A549 (cell line): ENCODE results near the gene XK. TPM values are rescaled to one million over a fixed set of nuclear protein-coding genes. Genes with fewer than 3 reads are reported as not detected.

Experiments
- ATAC-seq, 2 experiments: fragments of 200-7000 bp in 1 of 2; fragments of >200 bp in 1 of 2; cut with Nextera tagmentation in 1 of 2; cut with Tn5 transposase in 1 of 2; 3 replicates each; pipeline versions ENCODE4 v1.8.0 to v1.9.1; 2018 to 2020; ENCODE audit warnings: mild to moderate bottlenecking in 1 of 2, moderate library complexity in 1 of 2
- CTCF ChIA-PET: fragments of 300-600 bp; sonication (Branson Sonifier 250); formaldehyde crosslinking; extraction: SDS; loops from one replicate; lab custom pipeline; 2021; ENCODE audit warnings: antibody characterized with exemption, inconsistent platforms; lab: Yijun Ruan, JAX
- POLR2A ChIA-PET: fragments of 350-600 bp; formaldehyde crosslinking; extraction: SDS; loops from one replicate; lab custom pipeline; 2021; ENCODE audit warnings: antibody characterized with exemption, inconsistent platforms; lab: Yijun Ruan, JAX
- DNase-seq, 2 experiments: peaks; one replicate each; pipeline versions ENCODE4 v3.0.0 to v3.0.0-alpha.2; 2011 to 2016; ENCODE audit warnings: low read depth in 1 of 2, low spot score in 1 of 2
- FAIRE-seq: peaks from 2 replicates; lab custom pipeline; 2011; peaks lifted over from hg19 to GRCh38; lab: Jason Lieb, UNC
- H3K27ac ChIP-seq, 2 experiments: fragments of >200 bp; sonication (Bioruptor Twin); formaldehyde crosslinking; 3 replicates each; pipeline ENCODE4 v1.5.1; 2016 to 2017
- H3K4me1 ChIP-seq: fragments of >200 bp; sonication (Bioruptor Twin); formaldehyde crosslinking; 3 replicates; pipeline ENCODE4 v1.6.1; 2016
- H3K4me2 ChIP-seq: fragments of >200 bp; sonication (Bioruptor Twin); formaldehyde crosslinking; 3 replicates; pipeline ENCODE4 v1.6.1; 2016
- H3K4me3 ChIP-seq: fragments of >200 bp; sonication (Bioruptor Twin); formaldehyde crosslinking; 3 replicates; pipeline ENCODE4 v1.5.1; 2016
- H3K9me3 ChIP-seq: fragments of >200 bp; sonication (Bioruptor Twin); formaldehyde crosslinking; 3 replicates; pipeline ENCODE4 v1.6.1; 2016
- CEBPB ChIP-seq, 2 experiments: fragments of >200 bp in 1 of 2; sonication (Bioruptor Twin) in 1 of 2; formaldehyde crosslinking in 1 of 2; IDR thresholded peaks; 2 replicates each; pipeline ENCODE4 v1.6.1; 2012 to 2016
- CHD2 ChIP-seq: fragments of 150-350 bp; IDR thresholded peaks from 2 replicates; pipeline ENCODE4 v1.6.1; 2014; ENCODE audit warnings: low read length; ENCODE audit not compliant: partially characterized antibody
- CHD4 ChIP-seq: fragments of 200-600 bp; sonication (generic); IDR thresholded peaks from 2 replicates; pipeline ENCODE4 v1.6.1; 2016; ENCODE audit warnings: antibody characterized with exemption, mild to moderate bottlenecking, borderline replicate concordance
- EHF ChIP-seq: fragments of 250-450 bp; sonication (Bioruptor Pico); IDR thresholded peaks from 2 replicates; pipeline ENCODE4 v1.5.0; 2020; ENCODE audit warnings: mild to moderate bottlenecking
- EP300 ChIP-seq, 2 experiments: fragments of >200 bp; sonication (Bioruptor Twin); formaldehyde crosslinking; IDR thresholded peaks; 2 replicates in 1 of 2; 3 replicates in 1 of 2; pipeline ENCODE4 v1.6.1; 2016 to 2017
- ESRRA ChIP-seq: fragments of 150-350 bp; IDR thresholded peaks from 2 replicates; pipeline ENCODE4 v1.6.1; 2014; ENCODE audit warnings: mild to moderate bottlenecking, low read length, borderline replicate concordance
- JUN ChIP-seq, 2 experiments: fragments of >200 bp; sonication (Bioruptor Twin); formaldehyde crosslinking; IDR thresholded peaks; 2 replicates in 1 of 2; 3 replicates in 1 of 2; pipeline ENCODE4 v1.6.1; 2016 to 2017
- KDM1A ChIP-seq: fragments of 200-600 bp; sonication (generic); IDR thresholded peaks from 2 replicates; pipeline ENCODE4 v1.6.1; 2016; ENCODE audit warnings: low read depth, mild to moderate bottlenecking
- MAFK ChIP-seq: fragments of 450-650 bp; IDR thresholded peaks from 2 replicates; pipeline ENCODE4 v1.6.1; 2014; ENCODE audit not compliant: partially characterized antibody
- MAZ ChIP-seq: fragments of 150-350 bp; IDR thresholded peaks from 2 replicates; pipeline ENCODE4 v1.6.1; 2014; ENCODE audit warnings: antibody characterized with exemption, low read depth, low read length, borderline replicate concordance
- NR3C1 ChIP-seq: fragments of >200 bp; sonication (Bioruptor Twin); formaldehyde crosslinking; IDR thresholded peaks from 3 replicates; pipeline ENCODE4 v1.6.1; 2017
- RCOR1 ChIP-seq: fragments of 150-350 bp; IDR thresholded peaks from 2 replicates; pipeline ENCODE4 v1.6.1; 2014; ENCODE audit warnings: antibody characterized with exemption, low read length, low read depth
- RNF2 ChIP-seq: fragments of 200-600 bp; sonication (generic); IDR thresholded peaks from 2 replicates; pipeline ENCODE4 v1.6.1; 2016; ENCODE audit warnings: low read depth, mild to moderate bottlenecking, antibody characterized with exemption, moderate library complexity, borderline replicate concordance
- ZNF302 ChIP-seq: fragments of 250-450 bp; sonication (Bioruptor Pico); IDR thresholded peaks from 2 replicates; pipeline ENCODE4 v1.9.0; 2021; ENCODE audit warnings: inconsistent platforms, mild to moderate bottlenecking, moderate library complexity
- WGBS: methylation state at CpG from one replicate; pipeline ENCODE4 v1.1.6; 2017; ENCODE audit errors: missing lambda C conversion rate; 5-methylcytosine and 5-hydroxymethylcytosine counted together
- polyA plus RNA-seq, 4 experiments: library from polyadenylated mRNA; depleted of rRNA in 3 of 4; stranded (reverse); fragments of >200 nt; fragmentation: RNase III in 1 of 4; extraction: RNeasy Plus Mini Kit Qiagen cat#74134 plus additional on column Dnase treatment in 1 of 4; gene quantifications; 2 replicates in 3 of 4; 3 replicates in 1 of 4; pipeline ENCODE4 v1.2.3, GENCODE V29; 2011 to 2017
- TF ChIP-seq, protein P1 (sequence below): IDR thresholded peaks from 2 replicates; pipeline ENCODE4 v1.6.1; 2012
- TF ChIP-seq, protein P2 (sequence below): IDR thresholded peaks from 2 replicates; pipeline ENCODE4 v1.6.1; 2012; ENCODE audit warnings: low read depth, borderline replicate concordance
- TF ChIP-seq, protein P3 (sequence below): fragments of 450-650 bp; IDR thresholded peaks from 2 replicates; pipeline ENCODE4 v1.6.1; 2014; ENCODE audit warnings: antibody characterized with exemption
- TF ChIP-seq, protein P4 (sequence below): fragments of >200 bp; sonication (Bioruptor Twin); formaldehyde crosslinking; IDR thresholded peaks from 3 replicates; pipeline ENCODE4 v1.5.1; 2016

XK gene
- polyA plus RNA-seq, 2 of the 4 experiments (the other 2 are of a cell fraction), result 0.34 to 1.2 TPM

DNA sequence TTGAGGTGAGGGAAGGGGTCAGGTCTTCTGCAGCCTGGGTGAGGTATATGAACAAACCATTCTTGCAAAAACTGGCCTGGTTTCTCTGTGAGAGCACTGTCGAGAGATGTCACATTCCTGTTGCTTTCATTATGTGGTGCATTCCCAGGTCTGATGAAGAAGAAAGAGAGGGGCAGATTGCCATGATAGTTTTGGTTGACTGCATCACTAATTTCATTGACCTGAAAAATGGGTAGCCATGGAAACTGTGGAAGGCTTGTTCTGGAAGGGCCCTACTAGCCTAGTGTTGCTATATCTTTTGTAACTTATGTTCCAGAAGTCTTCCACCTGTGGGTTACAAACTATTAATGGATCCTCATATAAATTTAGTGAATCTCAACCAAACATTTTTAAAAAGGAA lies 61.4 kb downstream of the XK start (continued):
- no peak for TF ChIP-seq CHD4
- TF ChIP-seq, all 56 proteins: peak for 0

DNA sequence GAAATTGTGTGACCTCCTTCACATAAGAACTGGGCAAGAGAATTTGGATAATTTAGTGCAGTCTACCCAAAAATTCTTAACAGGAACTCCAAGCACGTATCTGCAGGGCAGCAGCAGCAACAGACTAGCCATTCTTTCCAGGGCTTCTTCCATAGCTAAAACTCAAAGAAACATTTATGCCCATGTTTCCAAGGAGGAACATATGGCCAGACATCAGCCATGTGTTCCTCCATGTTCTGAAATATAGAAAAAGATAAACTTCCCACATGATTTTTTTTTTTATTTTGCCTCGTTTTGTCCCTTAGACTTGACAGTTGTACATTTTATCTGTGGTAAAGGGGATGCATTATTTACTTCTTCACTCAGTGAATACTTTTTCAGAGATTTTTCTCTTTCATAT lies 66.7 kb downstream of the XK start:
- ATAC-seq, result no peak
- no peak overlapping the region for H3K4me3 ChIP-seq
- POLR2A ChIA-PET, result no interaction called here
- H3K27ac ChIP-seq, result no peak overlapping the region
- H3K4me1 ChIP-seq, result no peaks in the 10 kb centered on the region
- CTCF ChIA-PET, result no interaction called here
- 5% methylated on average over 2 of the region's 2 CpGs for WGBS
- H3K9me3 ChIP-seq, result no peaks in the 10 kb centered on the region
- TF ChIP-seq KDM1A (no peak), RNF2 (no peak), EHF (CRISPR knock-in tag) (no peak), MAFK (no peak), CEBPB (IDR thresholded peaks at IDR 0.05) (no peak), RCOR1 (no peak), CHD2 (no peak)
- TF ChIP-seq, protein P1, sequence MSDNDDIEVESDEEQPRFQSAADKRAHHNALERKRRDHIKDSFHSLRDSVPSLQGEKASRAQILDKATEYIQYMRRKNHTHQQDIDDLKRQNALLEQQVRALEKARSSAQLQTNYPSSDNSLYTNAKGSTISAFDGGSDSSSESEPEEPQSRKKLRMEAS, result no peak
- TF ChIP-seq, protein P2, sequence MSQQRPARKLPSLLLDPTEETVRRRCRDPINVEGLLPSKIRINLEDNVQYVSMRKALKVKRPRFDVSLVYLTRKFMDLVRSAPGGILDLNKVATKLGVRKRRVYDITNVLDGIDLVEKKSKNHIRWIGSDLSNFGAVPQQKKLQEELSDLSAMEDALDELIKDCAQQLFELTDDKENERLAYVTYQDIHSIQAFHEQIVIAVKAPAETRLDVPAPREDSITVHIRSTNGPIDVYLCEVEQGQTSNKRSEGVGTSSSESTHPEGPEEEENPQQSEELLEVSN, result no peak
- no peak for DNase-seq
- FAIRE-seq, result no peak
- H3K4me2 ChIP-seq, result no peak overlapping the region

DNA sequence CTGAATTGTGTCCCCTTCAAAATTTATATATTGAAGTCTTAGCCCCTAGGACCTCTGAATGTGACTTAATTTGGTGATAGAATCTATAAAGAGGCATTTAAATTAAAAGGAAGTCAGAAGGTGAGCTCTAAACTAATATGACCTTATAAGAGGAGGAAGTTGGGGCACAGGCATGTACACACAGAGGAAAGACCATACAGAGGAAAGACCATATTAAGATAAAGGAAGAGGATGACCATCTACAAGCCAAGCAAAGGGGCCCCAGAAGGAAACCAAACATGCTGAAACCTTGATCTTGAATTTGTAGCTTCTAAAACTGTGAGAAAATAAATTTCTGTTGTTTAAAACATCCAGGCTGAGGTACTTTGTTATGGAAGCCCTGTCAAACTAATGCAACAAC lies 67.3 kb downstream of the XK start:
- FAIRE-seq (no peak), ATAC-seq (no peak), DNase-seq (no peak)
- CTCF ChIA-PET, result interaction anchor here (1.3 to 2.1 kb wide), 2 partner anchors 8 to 414 kb away, joined by 3 to 10 read pairs; no protein-coding TSS in a partner anchor
- no peaks in the 10 kb centered on the region for H3K4me1 ChIP-seq
- no peak overlapping the region for H3K27ac ChIP-seq
- POLR2A ChIA-PET, result no interaction called here
- H3K4me2 ChIP-seq, result no peak overlapping the region
- H3K9me3 ChIP-seq, result no peaks in the 10 kb centered on the region
- TF ChIP-seq, protein P3, sequence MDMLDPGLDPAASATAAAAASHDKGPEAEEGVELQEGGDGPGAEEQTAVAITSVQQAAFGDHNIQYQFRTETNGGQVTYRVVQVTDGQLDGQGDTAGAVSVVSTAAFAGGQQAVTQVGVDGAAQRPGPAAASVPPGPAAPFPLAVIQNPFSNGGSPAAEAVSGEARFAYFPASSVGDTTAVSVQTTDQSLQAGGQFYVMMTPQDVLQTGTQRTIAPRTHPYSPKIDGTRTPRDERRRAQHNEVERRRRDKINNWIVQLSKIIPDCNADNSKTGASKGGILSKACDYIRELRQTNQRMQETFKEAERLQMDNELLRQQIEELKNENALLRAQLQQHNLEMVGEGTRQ, result no peak
- TF ChIP-seq, protein P4, sequence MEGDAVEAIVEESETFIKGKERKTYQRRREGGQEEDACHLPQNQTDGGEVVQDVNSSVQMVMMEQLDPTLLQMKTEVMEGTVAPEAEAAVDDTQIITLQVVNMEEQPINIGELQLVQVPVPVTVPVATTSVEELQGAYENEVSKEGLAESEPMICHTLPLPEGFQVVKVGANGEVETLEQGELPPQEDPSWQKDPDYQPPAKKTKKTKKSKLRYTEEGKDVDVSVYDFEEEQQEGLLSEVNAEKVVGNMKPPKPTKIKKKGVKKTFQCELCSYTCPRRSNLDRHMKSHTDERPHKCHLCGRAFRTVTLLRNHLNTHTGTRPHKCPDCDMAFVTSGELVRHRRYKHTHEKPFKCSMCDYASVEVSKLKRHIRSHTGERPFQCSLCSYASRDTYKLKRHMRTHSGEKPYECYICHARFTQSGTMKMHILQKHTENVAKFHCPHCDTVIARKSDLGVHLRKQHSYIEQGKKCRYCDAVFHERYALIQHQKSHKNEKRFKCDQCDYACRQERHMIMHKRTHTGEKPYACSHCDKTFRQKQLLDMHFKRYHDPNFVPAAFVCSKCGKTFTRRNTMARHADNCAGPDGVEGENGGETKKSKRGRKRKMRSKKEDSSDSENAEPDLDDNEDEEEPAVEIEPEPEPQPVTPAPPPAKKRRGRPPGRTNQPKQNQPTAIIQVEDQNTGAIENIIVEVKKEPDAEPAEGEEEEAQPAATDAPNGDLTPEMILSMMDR, result no peak
- TF ChIP-seq EP300 (IDR thresholded peaks at IDR 0.05) (no peak), CEBPB (IDR thresholded peaks at IDR 0.05) (no peak), ZNF302 (CRISPR knock-in tag) (no peak), JUN (IDR thresholded peaks at IDR 0.05) (no peak), CHD2 (no peak), MAZ (no peak)
- TF ChIP-seq, all 56 proteins: peak for 0
- no peak overlapping the region for H3K4me3 ChIP-seq

DNA sequence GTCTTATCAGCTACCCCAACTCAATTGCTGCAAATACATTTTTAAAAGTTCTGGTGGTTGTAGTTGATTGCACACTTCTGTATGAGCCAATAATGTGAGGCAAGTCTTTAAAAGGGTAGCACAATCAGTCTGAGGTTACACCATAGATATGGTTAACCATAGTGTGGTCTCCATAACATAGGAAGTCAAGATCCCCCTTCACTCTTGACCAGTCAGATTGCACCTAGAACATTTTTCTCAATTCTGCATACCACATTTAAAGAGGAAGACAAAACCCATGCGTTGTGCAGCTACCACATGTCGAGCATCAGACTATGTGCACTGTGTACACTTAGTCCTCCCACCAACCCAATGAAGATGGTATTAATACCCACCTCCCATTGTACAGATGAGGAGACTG lies 67.8 kb downstream of the XK start:
- ATAC-seq, result no peak
- H3K4me3 ChIP-seq, result no peak overlapping the region
- DNase-seq, result no peak
- TF ChIP-seq NR3C1, result no peak
- TF ChIP-seq EP300 (IDR thresholded peaks at IDR 0.05), result no peak
- TF ChIP-seq ESRRA, result no peak
- TF ChIP-seq CEBPB (IDR thresholded peaks at IDR 0.05), result no peak
- no peaks in the 10 kb centered on the region for H3K9me3 ChIP-seq
- ChIA-PET POLR2A (no interaction called here), CTCF (interaction anchor here (0.9 to 2.1 kb wide), 3 partner anchors 9 to 422 kb away, joined by 3 to 10 read pairs (median 4); no protein-coding TSS in a partner anchor)
- H3K4me2 ChIP-seq, result no peak overlapping the region
- H3K27ac ChIP-seq, result no peak overlapping the region
- FAIRE-seq, result no peak
- H3K4me1 ChIP-seq, result no peaks in the 10 kb centered on the region
- 13% methylated on average over 2 of the region's 2 CpGs for WGBS
